HG03354 (cell line): ENCODE data around the gene ABCA1.
"Not testable (repeated sequence)": the region's sequence is repeated elsewhere in the genome, so short reads cannot be mapped to it uniquely, and the experiment has no call there.

Source experiments
- ATAC-seq: cut with Tn5 transposase; IDR thresholded peaks from one replicate; pipeline ENCODE4 v1.9.1; 2021; ENCODE audit warnings: mild to moderate bottlenecking; ENCODE audit not compliant: unreplicated experiment, poor library complexity, severe bottlenecking

ABCA1 gene, protein sequence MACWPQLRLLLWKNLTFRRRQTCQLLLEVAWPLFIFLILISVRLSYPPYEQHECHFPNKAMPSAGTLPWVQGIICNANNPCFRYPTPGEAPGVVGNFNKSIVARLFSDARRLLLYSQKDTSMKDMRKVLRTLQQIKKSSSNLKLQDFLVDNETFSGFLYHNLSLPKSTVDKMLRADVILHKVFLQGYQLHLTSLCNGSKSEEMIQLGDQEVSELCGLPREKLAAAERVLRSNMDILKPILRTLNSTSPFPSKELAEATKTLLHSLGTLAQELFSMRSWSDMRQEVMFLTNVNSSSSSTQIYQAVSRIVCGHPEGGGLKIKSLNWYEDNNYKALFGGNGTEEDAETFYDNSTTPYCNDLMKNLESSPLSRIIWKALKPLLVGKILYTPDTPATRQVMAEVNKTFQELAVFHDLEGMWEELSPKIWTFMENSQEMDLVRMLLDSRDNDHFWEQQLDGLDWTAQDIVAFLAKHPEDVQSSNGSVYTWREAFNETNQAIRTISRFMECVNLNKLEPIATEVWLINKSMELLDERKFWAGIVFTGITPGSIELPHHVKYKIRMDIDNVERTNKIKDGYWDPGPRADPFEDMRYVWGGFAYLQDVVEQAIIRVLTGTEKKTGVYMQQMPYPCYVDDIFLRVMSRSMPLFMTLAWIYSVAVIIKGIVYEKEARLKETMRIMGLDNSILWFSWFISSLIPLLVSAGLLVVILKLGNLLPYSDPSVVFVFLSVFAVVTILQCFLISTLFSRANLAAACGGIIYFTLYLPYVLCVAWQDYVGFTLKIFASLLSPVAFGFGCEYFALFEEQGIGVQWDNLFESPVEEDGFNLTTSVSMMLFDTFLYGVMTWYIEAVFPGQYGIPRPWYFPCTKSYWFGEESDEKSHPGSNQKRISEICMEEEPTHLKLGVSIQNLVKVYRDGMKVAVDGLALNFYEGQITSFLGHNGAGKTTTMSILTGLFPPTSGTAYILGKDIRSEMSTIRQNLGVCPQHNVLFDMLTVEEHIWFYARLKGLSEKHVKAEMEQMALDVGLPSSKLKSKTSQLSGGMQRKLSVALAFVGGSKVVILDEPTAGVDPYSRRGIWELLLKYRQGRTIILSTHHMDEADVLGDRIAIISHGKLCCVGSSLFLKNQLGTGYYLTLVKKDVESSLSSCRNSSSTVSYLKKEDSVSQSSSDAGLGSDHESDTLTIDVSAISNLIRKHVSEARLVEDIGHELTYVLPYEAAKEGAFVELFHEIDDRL (N-terminal part only)

DNA sequence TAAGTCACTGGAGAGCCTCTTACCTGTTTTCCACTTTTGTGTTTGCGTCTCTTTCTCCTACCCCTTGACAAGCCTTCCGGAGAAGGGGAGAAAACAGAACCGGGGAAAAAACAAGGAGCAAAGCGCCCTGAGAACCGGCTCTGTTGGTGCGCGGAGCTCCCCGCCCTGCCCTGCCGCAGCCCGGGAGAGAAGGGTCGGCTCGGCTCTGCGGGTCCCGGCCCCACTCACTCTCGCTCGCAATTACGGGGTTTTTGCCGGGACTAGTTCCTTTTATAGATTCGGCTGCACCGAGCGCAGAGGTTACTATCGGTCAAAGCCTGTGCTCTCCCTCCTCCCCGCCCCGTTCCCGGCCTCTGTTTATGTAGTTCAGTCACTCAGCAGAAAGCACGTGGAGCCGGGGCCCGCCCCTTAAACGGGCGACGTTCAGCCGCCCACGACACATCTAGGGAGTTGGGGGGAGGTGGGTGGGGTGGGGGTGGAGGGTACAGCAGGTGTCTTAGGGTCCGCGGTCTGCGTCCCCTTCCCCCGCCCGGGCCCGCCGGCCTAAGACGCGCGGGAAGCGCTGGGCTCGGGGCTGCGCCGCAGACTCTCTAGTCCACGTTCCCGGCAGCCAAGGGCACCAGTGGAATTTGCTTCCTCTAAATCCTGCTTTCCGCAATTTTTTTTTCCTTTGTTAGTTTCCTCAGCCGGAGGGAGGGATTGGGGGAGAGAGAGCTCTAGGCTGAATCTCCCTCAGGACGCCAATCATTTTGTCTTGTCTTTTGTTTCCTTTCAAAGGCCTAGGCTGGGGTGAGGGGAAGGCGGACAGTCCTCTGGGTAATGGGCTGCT is at the start of gene ABCA1:
Gene ABCA1, minus strand, starts transcription at position 244 of the 829 bp plus-strand sequence. CDS start 24,476 bp downstream, outside the sequence.
- ATAC-seq: peak; percentile 44

DNA sequence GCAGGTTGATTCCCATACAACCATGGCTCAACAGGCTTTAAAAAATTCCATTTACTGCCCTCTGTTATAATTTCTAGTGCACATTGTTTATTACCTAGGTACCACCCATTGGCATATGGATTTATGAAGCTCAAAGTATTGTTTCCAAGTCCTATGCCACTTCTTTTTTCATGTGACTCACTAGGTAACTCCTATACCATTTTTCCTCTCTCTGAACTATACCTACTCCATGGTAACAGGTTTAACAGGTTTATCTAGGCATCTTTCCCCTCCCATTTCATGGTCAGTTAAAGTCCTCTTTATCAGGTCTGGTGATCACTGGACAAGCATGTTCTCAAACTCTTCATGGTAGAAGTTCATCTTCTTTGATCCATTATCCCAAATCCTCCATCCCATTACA is 49.6 kb upstream of the ABCA1 start:
- ATAC-seq: no peak

DNA sequence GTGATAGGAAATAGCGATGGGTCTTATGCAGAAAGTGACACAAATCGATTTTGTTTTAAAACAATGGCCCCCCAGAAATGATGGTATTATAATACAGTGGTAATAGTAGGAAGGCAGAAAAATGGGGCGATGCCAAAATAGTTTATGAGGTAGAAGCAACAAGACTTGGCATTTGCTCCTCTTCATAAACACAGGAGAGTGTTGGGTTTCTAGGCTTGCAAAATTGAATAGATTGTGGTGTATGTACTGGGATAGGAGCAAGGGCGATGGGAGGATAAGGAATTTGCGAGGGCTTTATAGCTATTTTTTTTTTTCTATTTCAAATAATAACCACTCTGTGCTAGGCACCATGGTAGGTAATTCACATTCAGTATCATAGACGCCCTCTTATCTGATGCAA is 49.2 kb upstream of the ABCA1 start:
- ATAC-seq: no peak

DNA sequence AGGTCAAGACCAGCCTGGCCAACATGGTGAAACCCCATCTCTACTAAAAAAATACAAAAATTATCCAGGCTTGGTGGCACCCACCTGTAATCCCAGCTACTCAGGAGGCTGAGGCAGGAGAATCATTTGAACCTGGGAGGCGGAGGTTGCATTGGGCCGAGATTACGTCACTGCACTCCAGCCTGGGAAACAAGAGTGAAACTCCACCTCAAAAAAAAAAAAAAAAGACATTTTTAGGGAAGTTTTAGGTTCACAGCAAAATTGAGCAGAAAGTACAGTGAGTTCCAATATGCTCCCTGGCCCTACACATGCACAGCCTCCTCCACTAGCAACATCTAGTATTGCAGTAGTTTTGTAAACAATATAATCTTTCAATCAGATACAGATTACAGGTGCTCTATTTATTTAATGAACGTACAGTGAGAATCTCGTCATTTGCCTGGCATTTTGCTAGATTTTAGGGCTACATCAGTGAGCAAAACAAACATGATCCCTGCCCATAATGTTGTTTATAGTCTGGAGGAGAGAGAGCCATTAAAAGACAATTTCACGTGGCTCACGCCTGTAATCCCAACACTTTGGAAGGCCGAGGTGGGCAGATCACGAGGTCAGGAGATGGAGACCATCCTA is 48.1 kb upstream of the ABCA1 start:
- ATAC-seq: not testable (repeated sequence)

DNA sequence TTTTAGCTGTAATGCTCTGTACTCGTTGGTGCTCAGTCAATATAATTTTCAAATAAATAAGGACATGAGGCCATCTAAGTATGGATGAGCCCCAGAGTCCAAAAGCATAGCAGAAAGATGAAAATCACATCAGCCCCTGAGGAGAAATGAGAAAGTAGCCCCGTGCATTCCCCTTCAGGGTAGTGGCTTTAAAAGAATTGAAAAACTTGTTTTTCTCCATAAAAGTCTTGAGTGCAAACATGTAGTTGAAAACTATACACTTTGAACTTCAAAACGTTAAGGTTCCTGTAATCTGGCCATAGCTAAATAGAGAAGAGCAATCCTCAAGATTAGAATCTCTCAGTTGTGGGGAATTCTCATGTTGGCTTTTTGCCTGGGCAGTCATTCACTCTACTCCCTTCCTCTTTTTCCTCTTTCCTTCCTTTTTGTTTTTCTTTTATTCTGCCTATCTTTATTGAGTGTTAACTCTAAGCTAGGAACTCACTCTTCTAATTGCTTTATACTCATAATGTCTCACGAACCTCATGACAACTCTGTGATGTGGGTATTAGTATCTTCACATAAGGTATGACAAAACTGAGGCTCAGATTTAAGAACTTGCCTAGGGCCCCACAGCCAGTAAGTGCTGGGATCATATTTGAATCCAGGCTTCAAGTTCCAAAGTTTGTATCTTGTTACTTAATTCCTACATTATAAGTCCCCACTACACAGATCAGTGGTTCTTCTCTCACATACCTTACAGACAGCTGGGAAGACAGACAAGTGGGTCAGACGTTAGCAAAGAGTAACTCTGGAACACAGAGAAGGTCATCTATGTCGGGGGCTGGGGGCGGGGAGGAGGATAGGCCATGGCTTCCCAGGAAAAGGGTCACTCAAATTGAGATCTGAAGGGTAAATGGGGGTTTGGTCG is 46.4 kb upstream of the ABCA1 start:
- no peak for ATAC-seq

DNA sequence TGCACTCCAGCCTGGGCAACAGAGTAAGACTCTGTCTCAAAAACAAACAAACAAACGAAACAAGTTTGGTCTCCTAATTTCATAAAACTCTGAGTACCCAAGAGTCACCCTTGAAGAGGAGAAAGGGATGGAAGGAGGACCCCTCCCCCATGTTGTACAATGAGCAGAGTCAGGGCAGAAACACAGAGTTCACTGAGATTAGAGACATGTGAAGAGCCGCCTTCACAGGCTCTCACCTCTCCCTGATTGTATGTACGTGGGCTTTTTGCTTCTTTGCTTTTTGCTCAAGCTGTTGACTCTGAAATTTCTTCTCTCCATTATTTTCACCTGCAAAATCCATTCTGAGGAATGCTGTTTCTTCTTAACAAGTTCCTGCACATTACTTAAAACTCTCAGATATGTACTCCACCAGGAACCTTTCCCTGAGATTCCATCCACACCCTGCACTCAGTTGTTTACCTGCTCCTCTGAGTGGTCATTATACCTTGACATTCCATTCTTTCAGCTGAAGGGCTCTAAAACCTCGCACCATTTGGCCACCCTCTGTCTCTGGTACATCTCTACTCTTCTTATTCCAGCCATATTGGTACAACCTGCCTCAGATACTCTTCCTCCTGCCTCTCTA is 44.4 kb upstream of the ABCA1 start:
- ATAC-seq: no peak

DNA sequence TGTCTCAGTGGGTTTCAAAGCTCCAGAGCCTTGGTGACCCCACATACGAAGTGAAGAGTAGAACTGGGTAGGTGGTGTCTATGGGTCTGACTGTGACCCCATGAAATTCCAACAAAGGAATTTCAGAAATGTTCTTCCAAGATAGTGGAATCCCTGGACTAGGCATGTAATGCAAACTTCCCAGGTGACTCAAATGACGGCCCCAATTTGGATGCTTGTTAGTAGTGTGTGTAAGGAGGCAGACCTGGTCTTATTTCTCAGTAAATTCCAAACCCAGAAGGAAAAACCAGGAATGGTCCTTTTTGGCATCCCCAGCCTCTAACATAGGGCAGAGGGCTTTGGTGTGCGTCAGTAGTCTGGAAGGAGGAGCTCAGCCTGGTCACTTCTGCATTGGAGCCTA is 43.6 kb upstream of the ABCA1 start:
- no peak for ATAC-seq

DNA sequence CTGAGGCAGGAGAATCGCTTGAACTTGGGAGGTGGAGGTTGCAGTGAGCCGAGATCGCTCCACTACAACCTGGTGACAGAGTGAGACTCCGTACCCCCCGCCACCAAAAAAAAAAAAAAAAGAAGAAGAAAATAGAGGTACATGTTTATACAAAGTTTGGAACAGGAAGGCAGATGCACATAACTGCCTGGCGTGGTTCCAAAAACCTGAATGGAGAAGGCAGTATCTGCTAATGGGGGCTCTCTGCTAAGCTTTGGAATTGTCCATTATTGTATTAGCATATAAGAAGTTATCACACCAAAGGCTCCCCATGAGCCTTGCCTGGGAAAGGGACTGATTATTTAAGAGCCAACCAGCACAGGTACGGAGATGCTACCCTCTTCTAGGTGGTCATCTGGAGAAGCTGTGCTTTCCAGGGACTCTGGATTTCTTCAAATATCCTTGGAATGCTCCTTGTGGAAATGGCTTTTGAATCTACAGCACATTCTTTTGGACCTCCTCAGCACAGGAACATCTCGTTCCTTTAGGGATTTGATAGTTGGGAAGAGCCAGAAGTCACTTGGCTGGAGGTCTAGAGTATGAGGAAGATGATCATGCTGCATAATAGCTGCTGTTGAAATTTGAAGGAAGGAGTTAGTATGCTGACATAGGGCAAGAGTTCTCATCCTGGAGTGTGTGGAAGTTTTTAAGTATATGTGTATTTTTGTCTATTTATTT is 42.5 kb upstream of the ABCA1 start:
- ATAC-seq: no peak

DNA sequence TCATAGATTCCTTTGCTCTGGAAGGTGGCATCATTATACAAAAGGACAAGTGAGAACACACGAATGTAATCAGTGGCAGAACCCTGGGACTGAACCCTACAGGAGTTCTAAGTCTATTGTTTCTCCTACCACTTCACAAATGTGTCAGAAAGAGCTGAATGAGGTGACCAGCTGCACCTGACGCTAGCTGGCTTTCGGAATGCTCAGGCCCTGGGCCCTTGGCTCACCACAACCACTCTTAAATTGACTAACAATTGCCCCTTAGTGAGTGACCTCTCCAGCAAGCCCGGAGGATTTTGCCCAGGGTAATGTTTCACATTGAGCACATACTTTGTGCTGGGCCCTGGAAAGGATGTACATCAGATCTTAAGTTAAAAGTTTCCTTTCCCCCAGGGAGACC is 41.2 kb upstream of the ABCA1 start:
- ATAC-seq: no peak

DNA sequence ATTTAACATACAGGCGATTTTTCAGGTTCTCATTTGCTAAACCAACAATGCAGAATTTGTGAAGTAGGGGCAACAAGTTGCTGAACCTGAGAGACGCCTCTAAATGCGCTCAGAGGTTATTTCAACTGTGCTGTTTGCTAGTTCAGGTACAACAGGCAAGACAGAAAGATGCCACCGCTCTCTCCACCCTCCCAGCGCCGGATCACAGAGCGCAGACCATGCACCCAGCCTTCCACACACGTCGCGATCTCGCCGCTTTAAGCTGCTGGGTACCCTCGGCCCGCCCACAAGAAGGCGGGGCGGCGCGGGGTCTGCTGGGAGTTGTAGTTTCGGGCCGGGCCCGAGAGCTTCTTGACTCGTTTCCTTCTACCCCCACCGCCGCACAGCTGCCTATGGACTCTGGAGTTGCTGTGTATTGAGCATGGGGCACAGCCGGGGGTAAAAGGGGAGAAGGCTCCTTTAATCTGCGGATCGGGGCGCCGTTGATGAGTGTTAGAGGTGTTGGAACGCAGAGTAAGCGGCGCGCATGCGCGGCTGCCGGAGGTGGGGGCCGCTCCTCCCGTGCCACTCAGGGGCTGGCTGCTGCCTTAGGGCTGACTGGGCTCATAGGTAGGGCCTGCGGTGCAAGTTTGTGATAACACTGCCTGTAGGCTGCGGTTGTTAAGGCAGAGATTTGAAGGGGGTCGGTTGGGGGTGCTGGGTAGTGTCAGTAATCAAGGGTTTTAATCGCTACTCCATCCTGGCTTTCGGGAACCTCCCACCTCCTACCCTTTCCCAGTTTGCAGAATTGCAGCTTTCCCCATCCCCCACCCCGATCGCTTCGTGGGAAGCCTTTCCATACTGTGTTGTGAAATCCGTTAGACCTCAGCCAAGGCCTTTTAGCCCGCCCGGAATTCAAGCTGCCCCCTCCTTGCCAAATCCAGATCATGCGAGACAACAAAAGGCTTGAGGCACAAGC is 40.3 kb upstream of the ABCA1 start:
- peak; percentile 99 for ATAC-seq

DNA sequence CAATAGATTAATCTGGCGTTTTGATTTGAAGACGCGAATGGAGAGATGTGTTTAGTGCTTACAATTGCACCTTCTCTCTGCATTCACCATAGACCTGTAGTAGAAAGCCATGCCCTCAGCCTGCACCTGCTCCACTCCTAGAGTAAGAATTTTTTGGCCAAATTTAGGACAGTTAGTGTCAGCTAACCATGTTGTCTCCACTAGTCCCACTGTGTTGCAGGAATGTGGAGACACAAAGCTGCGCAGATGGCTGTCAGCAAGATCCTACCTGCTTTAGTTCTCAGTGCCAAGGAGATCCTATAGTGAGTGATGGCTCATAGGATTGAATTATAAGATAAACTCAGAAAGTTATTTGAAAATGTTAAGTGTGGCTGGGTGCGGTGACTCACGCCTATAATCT is 35.1 kb upstream of the ABCA1 start:
- no peak for ATAC-seq

DNA sequence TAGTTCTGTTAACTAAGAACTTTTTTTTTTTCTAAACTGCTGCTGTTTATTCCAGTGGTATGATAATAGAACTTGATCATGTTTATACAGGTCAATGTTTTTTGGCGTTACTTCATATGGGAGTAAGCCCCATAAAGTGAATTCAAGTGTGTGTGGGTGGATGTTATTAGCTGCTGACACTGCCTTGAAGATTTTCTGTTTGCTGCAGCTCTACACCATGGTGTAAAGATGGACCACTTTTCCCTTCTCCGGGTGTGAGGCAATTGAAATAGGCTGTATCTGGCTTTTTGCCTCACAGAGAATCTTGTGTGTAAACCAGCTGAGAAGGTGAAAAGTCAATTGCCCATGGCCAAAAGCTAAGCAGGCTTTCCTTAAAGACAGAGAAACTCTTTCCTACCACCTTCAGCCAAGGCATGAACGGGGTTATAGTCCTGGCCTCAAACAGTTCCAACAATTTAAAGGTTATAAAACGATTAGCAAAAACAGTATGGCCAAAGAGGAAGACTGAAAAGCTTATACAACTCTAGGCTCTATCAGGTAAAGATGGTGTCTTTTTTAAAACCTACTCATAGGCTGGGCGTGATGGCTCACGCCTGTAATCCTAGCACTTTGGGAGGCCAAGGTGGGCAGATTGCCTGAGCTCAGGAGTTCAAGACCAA is 33.9 kb upstream of the ABCA1 start:
- ATAC-seq: no peak

DNA sequence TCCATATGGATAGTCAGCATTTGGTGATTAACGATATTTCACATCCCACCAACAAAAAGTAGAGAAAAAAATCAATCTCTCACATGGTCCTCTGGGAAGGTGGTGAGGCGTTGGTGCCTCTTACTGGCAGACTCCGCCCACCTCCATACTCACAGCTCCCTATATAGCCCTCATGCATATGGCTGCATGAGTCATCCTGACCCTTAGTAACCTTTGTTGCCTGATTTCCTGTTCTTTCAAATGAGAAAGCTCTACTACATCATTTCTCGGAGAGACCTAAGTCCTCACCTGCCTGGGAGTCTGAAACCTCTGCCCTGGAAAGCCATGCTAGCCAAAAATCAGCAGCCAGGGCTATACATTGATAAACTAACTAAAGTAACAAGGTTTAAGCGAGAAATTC is 33.3 kb upstream of the ABCA1 start:
- ATAC-seq: peak; percentile 93

DNA sequence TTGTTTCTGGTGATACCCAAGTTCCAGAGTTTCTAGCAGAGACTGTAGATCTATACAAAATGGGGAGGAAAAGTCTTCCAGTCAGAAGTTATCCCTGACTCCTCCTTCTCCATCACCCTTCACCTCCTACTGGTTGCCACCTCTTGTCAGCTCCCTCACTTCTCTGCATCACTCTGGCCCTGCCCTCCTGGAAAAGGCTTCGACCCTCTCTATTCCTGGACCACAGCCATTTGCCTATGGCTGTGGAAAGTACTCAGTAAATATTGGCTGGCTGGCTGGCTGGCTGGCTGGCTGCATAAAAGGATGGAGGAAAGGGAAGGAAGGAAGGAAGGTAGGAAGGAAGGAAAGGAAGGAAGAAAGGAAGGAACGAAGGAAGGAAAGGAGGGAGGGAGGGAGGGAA is 32.7 kb upstream of the ABCA1 start:
- ATAC-seq: no peak

DNA sequence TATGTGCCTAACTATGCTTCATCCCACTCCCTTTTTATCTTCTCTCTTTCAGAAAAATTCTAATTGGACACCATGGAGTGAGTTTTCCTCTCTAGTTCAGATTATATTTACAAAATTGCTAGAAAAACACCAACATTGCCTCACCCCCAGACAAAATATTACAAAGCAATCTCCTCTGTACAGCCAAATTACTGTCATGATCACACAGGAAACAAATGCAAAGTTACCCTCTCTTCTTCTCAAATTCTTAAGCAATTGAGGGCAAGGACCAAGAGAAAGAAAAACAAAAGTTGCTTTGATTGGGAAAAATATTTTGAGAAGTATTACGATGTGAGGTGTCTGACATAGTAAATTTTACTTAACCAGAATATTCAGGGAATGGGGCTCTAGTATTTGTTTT is 30.8 kb upstream of the ABCA1 start:
- ATAC-seq: no peak
